B cell (primary cell): ENCODE measurements around the gene NEO1. TPM values are rescaled to one million over a fixed set of nuclear protein-coding genes. Genes with fewer than 3 reads are reported as not detected.

Source experiments
- ATAC-seq: fragments of 200-7000 bp; cut with Tn5 transposase; one replicate; pipeline ENCODE4 v1.10.0; 2021; ENCODE audit warnings: low read depth, mild to moderate bottlenecking, moderate number of reproducible peaks, moderate library complexity
- CTCF ChIA-PET: fragments of 350-600 bp; sonication (Branson Sonifier 250); formaldehyde crosslinking; loops from one replicate; lab custom pipeline; 2021; ENCODE audit warnings: antibody characterized with exemption, inconsistent platforms; lab: Charles Lee
- POLR2A ChIA-PET: fragments of 350-600 bp; sonication (Branson Sonifier 250); formaldehyde crosslinking; loops from one replicate; lab custom pipeline; 2021; ENCODE audit warnings: antibody characterized with exemption; lab: Charles Lee
- DNase-seq: peaks from one replicate; pipeline ENCODE4 v3.0.0; 2013
- H2AFZ ChIP-seq: 2 replicates; pipeline ENCODE4 v1.6.1; 2012; ENCODE audit warnings: mild to moderate bottlenecking, low read depth, low read length; ENCODE audit not compliant: insufficient read depth, poor library complexity, severe bottlenecking
- H3K27ac ChIP-seq, 2 donors: 1 replicate in 1 of 2; 2 replicates in 1 of 2; pipeline ENCODE4 v1.5.1; 2012 to 2013; ENCODE audit warnings: low read length in 2 of 2, mild to moderate bottlenecking in 2 of 2, moderate library complexity in 1 of 2
- H3K27me3 ChIP-seq, 4 experiments: fragments of 200-600 bp in 1 of 4; sonication (generic) in 1 of 4; replicated peaks in 1 of 4; 1 replicate in 2 of 4; 2 replicates in 2 of 4; pipeline versions ENCODE4 v1.6.1 to v1.7.0; 2013 to 2016; ENCODE audit warnings: low read length in 3 of 4, mild to moderate bottlenecking in 2 of 4, mixed read lengths in 1 of 4, moderate library complexity in 1 of 4; ENCODE audit not compliant: insufficient read depth in 4 of 4, control insufficient read depth in 3 of 4; ENCODE audit errors: control extremely low read depth in 1 of 4
- H3K36me3 ChIP-seq, 2 experiments: replicated peaks in 1 of 2; 1 replicate in 1 of 2; 2 replicates in 1 of 2; pipeline versions ENCODE4 v1.6.1 to v1.7.1; 2013; ENCODE audit warnings: low read length in 1 of 2; ENCODE audit not compliant: insufficient read depth in 2 of 2, control insufficient read depth in 1 of 2; ENCODE audit errors: control extremely low read depth in 1 of 2, extremely low read depth in 1 of 2
- H3K4me1 ChIP-seq, 2 donors: fragments of 200-600 bp in 1 of 2; sonication (generic) in 1 of 2; 1 replicate in 1 of 2; 2 replicates in 1 of 2; pipeline versions ENCODE4 v1.5.1 to v1.6.1; 2013 to 2017; ENCODE audit warnings: low read length in 2 of 2; ENCODE audit not compliant: control insufficient read depth in 2 of 2, insufficient read depth in 2 of 2
- H3K4me2 ChIP-seq: replicated peaks from 2 replicates; pipeline ENCODE3; 2012; ENCODE audit warnings: mild to moderate bottlenecking, low read depth, low read length; ENCODE audit not compliant: poor library complexity, severe bottlenecking
- H3K4me3 ChIP-seq, 5 experiments: fragments of 200-600 bp in 1 of 5; sonication (generic) in 1 of 5; 1 replicate in 3 of 5; 2 replicates in 2 of 5; pipeline versions ENCODE4 v1.5.1 to v1.7.0; 2011 to 2016; ENCODE audit warnings: low read length in 4 of 5, mild to moderate bottlenecking in 4 of 5, low read depth in 2 of 5, control low read depth in 1 of 5, moderate library complexity in 1 of 5; ENCODE audit not compliant: insufficient read depth in 1 of 5; ENCODE audit errors: control extremely low read depth in 1 of 5, extremely low read depth in 1 of 5
- H3K79me2 ChIP-seq: fragments of 200-600 bp; sonication (generic); one replicate; pipeline ENCODE4 v1.6.0; 2016; ENCODE audit warnings: low read length; ENCODE audit not compliant: control insufficient read depth, insufficient read depth
- H3K9ac ChIP-seq: fragments of 200-600 bp; sonication (generic); 2 replicates; pipeline ENCODE4 v1.6.1; 2017; ENCODE audit warnings: mild to moderate bottlenecking, low read length, moderate library complexity
- H3K9me3 ChIP-seq, 3 donors: one replicate each; pipeline versions ENCODE4 v1.6.1 to v1.7.1; 2013; ENCODE audit warnings: low read length in 2 of 3; ENCODE audit not compliant: control insufficient read depth in 2 of 3, insufficient read depth in 1 of 3; ENCODE audit errors: control extremely low read depth in 1 of 3
- H4K20me1 ChIP-seq: 2 replicates; pipeline ENCODE4 v1.6.0; 2012; ENCODE audit warnings: mild to moderate bottlenecking, low read length; ENCODE audit not compliant: insufficient read depth, control insufficient read depth, poor library complexity, severe bottlenecking
- H3K27ac Mint-ChIP-seq: one replicate; pipeline ENCODE4 v1.8.0; 2021; ENCODE audit warnings: mixed read lengths
- H3K27me3 Mint-ChIP-seq: one replicate; pipeline ENCODE4 v1.8.0; 2021; ENCODE audit warnings: mixed read lengths
- H3K4me1 Mint-ChIP-seq: one replicate; pipeline ENCODE4 v1.8.0; 2021; ENCODE audit warnings: mixed read lengths
- H3K4me3 Mint-ChIP-seq: one replicate; pipeline ENCODE4 v1.8.0; 2021; ENCODE audit warnings: mixed read lengths
- H3K9me3 Mint-ChIP-seq: one replicate; pipeline ENCODE4 v1.8.0; 2022; ENCODE audit warnings: mixed read lengths; ENCODE audit not compliant: insufficient read depth
- CTCF ChIP-seq: fragments of 200-600 bp; IDR thresholded peaks from one replicate; pipeline ENCODE4 v1.8.0; 2022; ENCODE audit warnings: antibody characterized with exemption, mild to moderate bottlenecking
- EZH2 ChIP-seq: IDR thresholded peaks from 2 replicates; pipeline ENCODE4 v1.6.1; 2012; ENCODE audit warnings: borderline replicate concordance, low read depth, mild to moderate bottlenecking, moderate library complexity, low read length; ENCODE audit not compliant: insufficient read depth, poor library complexity, severe bottlenecking
- WGBS: methylation state at CpG from one replicate; pipeline ENCODE4 v1.1.5; 2013; ENCODE audit warnings: missing lambda C conversion rate; ENCODE audit not compliant: insufficient coverage; 5-methylcytosine and 5-hydroxymethylcytosine counted together
- intact Hi-C: fragments of 100-400 bp; cut with micrococcal nuclease; formaldehyde crosslinking; loops from one replicate; pipeline ENCODE4 v1.10.0; 2022
- polyA plus RNA-seq: library from polyadenylated mRNA; depleted of rRNA; stranded (reverse); fragments of >200 nt; gene quantifications from 2 replicates; pipeline ENCODE4 v1.2.3, GENCODE V29; 2012
- total RNA-seq, 2 donors: library from RNA; stranded (reverse); fragments of 120-200 nt in 1 of 2; gene quantifications; 1 replicate in 1 of 2; 2 replicates in 1 of 2; pipeline versions ENCODE4 v1.2.3 to v1.2.4, GENCODE V29; 2013 to 2022

The NEO1 gene
- total and polyA plus RNA-seq, 2 donors (not counting 1 experiment from before 2014, with no cell fraction given), result 1.3 to 3.9 TPM

DNA sequence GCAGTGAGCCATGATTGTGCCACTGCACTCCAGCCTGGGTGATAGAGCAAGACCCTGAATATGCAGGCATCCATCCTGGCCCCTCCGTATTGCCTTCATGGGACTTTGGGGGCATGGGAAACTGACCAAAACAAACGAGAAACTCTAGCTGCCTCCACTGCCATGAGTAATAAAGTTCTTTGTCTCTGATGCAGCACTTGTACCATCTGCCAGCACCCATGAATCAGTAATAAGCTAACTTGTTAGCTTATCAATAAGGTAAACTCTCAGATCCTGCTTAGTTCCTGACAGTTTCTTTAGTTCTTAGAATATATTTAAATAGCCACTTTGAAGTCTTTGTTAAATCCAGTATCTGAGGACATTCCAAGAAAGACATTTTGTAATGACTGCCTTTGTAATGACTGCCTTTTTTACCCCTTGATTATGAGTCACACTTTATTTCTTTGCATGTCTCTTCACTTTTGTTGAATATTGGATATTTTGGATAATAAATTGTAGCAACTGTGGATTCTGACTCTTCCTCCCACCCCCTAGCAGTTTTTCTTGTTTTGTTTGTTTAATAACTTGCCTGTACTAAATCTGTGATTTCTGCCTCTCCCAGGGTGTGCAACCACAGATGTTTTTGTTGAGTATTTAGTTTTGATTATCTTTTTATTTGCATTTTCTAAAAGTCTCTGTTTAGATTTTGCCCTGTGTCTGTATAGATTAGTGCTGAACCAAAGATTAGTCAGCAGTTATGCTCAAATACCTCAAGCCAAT, 179.6 kb downstream of the NEO1 start:
- H3K27ac Mint-ChIP-seq, result no peak overlapping the region
- no peak overlapping the region for H3K4me3 Mint-ChIP-seq
- no peaks in the 10 kb centered on the region for H3K79me2 ChIP-seq
- TF ChIP-seq CTCF, result no peak
- no peak for TF ChIP-seq EZH2
- peaks cover 9% of the 10 kb centered on the region for H3K27me3 Mint-ChIP-seq
- POLR2A ChIA-PET, result no interaction called here
- CTCF ChIA-PET, result interaction anchor here (1.3 to 2.5 kb wide), 4 partner anchors 9 to 25 kb away, joined by 3 to 10 read pairs (median 5); no protein-coding TSS in a partner anchor
- peaks cover 0 to 1% (median 0%) of the 10 kb centered on the region in 3 donors for H3K9me3 ChIP-seq
- no peaks in the 10 kb centered on the region for H4K20me1 ChIP-seq
- no peaks in the 10 kb centered on the region for H3K4me1 Mint-ChIP-seq
- H3K27me3 ChIP-seq, result peaks cover 0 to 4% (median 2%) of the 10 kb centered on the region in 4 experiments
- H3K9me3 Mint-ChIP-seq, result no peaks in the 10 kb centered on the region
- no peak overlapping the region for H2AFZ ChIP-seq
- no peak for ATAC-seq
- no peak overlapping the region for H3K9ac ChIP-seq
- no peak overlapping the region for H3K4me3 ChIP-seq
- H3K36me3 ChIP-seq, result no peaks in the 10 kb centered on the region
- H3K4me2 ChIP-seq, result no peak overlapping the region
- no peaks in the 10 kb centered on the region for H3K4me1 ChIP-seq
- DNase-seq, result no peak
- 86% methylated on average over 1 of the region's 2 CpGs for WGBS
- intact Hi-C loops, result no loop called here
- no peak overlapping the region for H3K27ac ChIP-seq

DNA sequence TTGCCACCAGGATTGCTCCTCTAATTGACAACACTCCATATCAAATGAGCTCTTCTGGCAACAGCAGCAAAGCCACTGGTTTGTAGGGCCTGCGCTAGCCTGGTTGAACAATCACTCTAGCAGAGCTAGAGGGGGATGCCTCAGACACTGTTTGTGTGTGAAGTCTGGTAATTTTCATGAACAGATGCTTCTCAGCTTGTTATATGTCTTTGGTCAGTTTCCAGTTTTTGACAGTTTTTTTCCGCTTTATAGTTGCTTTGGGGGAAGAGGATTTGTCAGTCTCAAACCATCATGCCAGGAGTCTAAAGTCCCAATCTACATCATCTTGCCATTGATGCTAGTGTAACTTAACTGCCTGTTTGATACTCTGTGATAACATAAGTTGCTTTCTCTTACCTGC, 180.5 kb downstream of the NEO1 start:
- Mint-ChIP-seq H3K4me1 (no peaks in the 10 kb centered on the region), H3K27me3 (peaks cover 17% of the 10 kb centered on the region), H3K4me3 (no peak overlapping the region), H3K27ac (no peak overlapping the region), H3K9me3 (no peaks in the 10 kb centered on the region)
- Histone ChIP-seq H3K36me3 (no peaks in the 10 kb centered on the region), H3K9me3 (peaks cover 0 to 1% (median 0%) of the 10 kb centered on the region in 3 donors), H3K4me1 (no peaks in the 10 kb centered on the region), H4K20me1 (no peaks in the 10 kb centered on the region), H3K4me3 (no peak overlapping the region), H3K9ac (no peak overlapping the region), H3K27me3 (peaks cover 0 to 4% (median 2%) of the 10 kb centered on the region in 4 experiments), H3K79me2 (no peaks in the 10 kb centered on the region), H3K27ac (no peak overlapping the region), H2AFZ (no peak overlapping the region), H3K4me2 (no peak overlapping the region)
- DNase-seq (no peak), ATAC-seq (no peak)
- WGBS, result 100% methylated on average over 1 of the region's 2 CpGs
- intact Hi-C loops, result no loop called here
- no peak for TF ChIP-seq EZH2
- ChIA-PET POLR2A (no interaction called here), CTCF (interaction anchor here (1.3 to 1.6 kb wide), 3 partner anchors 8 to 24 kb away, joined by 3 to 5 read pairs (median 5); no protein-coding TSS in a partner anchor)
